DMS 273 (cell line): Measurements from ENCODE around the gene LAMC1.
A peak's percentile ranks its signal among the peaks of the same experiment; 100 is the strongest.

Experiments
- DNase-seq: peaks from one replicate; lab custom pipeline; 2025; ENCODE audit not compliant: unreplicated experiment; lab: John Stamatoyannopoulos, UW

Gene LAMC1

DNA sequence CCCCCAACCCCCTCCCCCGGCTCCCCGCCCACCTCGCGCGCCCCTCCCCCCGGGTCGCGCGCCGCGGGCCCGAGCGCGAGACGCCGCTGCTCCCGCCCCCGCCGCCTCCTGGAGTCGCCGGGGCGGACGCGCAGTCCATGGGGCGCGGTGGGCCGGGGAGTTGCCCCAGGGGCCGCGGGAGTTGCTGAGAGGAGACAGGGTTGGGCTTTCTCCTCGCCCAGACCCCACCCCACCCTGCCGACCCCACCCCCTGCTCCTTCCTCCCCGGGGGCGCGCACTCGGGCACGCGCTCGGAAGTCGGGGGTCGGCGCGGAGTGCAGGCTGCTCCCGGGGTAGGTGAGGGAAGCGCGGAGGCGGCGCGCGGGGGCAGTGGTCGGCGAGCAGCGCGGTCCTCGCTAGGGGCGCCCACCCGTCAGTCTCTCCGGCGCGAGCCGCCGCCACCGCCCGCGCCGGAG lies at the start of gene LAMC1:
TSS of gene LAMC1 (plus strand) at position 275 of the 455 bp plus-strand sequence. CDS start 297 bp downstream, outside the sequence.
- DNase-seq = peak; percentile 95

DNA sequence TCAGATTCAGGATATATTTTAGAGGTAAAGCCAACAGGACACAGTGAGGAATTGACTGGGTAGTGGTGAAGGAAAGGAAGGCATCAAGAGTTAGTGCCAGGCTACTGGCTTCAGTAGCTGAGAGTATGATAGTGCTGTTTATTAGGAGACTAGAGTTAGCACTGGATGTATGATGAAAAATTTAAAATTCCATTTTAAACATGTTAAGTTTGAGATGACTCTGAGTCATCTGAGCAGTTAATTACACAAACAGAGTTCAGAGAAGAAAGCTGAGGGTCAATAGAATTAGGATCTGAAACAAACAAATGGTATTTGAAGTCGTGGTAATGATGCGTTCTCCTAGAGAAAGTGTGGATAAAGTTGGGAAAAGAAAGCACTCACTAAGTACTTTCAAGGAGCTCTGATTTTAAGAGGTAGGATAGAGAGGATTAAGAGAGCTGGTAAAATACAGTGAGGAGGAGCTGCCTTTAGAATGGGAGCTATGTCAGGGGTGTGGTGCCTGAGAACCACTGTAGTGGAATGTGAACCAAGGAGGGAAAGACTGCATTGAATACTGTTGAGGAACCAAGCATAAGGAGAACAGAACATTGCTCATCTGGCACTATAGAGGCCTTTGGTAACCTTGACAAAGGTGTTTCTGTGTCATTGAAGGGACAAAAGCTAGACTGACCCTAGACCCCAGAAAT lies 48.6 kb upstream of the LAMC1 start:
- DNase-seq = no peak

DNA sequence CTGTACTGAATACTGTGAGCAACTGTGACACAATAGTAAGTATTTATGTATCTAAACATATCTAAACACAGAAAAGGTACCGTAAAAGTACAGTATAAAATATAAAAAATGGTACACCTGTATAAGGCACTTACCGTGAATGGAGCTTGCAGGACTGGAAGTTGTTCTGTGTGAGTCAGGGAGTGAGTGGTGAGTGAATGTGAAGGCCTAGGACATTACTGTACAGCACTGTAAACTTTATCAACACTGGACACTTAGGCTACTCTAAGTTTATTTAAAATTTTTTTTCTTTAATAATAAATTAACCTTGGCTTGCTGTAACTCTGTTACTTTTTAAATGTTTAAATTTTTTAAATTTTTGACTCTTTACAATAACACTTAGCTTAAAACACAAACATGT lies 45.7 kb upstream of the LAMC1 start:
- DNase-seq = no peak

DNA sequence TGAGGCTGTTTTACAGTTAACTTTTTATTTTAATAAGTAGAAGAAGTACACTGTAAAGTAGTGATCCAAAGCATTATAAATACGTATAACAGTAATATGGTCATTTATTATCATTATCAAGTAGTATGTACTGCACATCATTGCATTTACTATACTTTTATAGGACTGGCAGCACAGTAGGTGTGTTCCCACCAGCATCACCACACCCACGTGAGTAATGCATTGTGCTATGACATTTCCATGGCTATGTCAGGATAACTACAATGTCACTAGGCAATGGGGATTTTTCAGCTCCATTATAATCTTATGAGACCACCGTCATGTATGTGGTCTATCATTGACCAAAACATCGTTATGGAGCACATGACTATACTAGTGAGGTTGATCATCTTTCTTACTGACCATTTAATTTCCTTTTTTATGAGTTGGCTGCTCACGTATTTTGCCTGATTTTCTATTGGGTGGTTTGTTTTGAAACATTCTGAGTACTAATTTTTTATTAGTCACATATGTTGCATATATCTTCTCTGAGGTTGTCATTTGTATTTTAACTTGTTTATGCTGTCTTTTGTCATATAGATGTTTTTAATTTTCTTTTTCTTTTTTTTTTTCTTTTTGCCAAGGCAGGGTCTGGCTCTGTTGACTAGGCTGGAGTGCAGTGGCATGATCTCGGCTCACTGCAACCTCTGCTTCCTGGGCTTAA lies 44.9 kb upstream of the LAMC1 start:
- DNase-seq = no peak

DNA sequence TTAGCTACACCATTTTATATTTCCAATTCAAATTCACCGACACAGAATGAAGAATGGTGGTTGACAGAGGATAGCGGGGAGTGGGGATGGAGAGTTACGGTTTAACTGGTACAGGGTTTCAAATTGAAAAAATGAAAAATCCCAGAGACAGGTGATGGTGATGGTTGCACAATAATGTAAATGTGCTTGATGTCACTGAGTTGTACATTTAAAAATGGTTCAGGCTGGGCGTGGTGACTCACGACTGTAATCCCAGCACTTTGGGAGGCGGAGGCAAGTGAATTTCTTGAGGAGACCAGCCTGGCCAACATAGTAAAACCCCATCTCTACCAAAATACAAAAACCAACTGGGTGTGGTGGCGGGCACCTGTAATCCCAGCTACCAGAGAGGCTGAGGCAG lies 39.1 kb upstream of the LAMC1 start:
- no peak for DNase-seq

DNA sequence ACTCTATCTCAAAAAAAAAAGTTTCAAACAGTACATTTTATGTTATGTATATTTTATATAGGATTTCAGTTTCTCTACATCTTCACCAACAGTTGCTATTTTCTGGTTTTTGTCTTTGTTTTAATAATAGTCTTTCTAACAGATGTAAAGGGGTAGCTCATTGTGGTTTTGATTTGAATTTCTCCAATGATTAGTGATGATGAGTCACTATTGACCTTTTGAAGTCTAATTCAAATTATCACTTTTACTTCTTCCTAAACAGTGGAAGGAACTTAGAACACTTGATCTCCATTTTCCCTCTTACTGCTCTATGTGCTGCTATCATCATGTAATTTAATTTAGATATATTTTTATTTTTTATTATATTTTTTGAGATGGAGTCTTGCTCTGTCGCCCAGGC lies 38.6 kb upstream of the LAMC1 start:
- DNase-seq = no peak

DNA sequence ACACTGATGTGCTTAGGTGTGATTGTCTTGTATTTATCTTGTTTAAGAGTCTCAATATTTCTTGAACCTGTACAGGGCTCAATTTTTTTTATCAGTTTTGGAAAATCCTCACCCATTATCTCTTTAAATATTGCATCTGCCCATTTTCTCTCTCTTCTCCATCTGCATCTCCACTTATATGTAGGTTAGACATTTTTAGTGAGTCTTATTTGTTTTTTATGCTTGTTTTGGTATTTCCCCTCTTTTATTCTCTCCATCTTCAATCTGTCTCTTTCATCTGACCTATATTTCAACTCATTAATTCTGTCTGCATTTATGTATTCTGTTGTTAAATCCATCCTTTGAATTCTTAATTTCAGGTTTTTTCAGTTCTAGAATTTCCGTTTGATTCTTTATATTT lies 37.3 kb upstream of the LAMC1 start:
- no peak for DNase-seq

DNA sequence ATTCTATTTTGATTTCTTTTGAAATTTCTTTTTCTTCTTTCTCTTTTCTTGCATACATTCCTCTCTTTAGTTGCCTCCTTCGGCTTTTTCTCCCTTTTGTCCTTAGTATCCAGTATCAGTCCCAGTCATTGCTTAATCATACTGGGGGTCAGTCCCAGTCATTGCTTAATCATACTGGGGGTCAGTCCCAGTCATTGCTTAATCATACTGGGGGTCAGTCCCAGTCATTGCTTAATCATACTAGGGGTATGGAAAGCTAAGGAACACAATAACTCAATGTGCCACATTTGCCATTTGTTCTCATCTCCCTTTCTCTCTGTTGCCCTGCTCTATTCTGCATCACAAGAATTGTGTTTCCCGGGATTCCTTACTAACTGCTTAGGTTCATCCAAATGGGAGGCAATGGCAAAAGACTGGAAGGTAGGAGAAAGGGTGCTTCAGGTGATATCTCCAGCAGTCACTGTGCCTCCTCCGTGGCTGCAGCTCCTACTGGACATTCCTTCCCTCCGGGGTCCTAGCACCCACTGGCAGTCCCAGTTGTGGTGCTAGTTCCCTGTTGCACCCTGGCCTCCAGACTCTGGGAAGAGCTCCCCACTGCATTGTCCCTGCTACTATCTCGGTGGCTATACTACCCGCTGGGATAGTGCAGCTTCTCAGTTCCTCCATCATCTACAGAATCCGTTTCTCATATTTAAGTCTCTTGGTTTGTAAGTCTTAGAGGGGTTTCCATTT lies 32.6 kb upstream of the LAMC1 start:
- DNase-seq = no peak

DNA sequence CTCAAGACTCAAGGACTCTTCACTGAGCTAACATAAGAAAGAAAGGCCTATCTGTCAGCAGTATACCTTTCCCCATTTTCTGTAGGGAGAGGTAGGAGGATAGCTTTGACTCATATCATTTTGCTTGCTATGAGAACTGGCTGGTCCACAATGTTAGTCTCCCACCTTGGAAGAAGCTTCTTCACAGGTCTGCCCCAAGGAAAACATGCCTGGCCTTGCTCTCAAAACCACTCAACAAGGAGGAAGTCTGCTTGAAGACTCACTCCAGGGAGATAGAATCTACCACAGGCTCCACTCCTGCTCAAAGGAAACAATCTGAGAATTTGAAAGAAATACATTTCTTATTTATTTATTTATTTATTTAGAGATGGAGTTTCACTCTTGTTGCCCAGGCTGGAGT lies 29.5 kb upstream of the LAMC1 start:
- DNase-seq = no peak

DNA sequence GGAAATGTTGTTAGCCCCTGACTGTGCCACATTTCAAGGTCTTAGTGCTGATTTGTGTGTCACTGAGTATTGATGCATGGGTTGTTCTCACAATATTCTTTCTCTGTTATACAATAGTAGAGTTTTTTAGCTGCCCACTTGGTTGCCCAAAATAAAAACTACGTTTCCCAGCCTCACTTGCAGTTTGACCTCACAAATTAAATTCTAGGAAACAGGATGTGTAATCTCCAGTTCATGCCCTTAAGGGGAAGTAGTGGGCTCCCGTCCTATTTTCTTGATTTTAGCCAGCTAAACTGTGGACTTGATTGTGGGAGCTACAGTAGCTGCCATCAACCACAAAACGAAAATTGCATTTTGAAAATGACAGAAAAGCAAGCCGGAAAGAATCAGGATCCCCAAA lies 27.3 kb upstream of the LAMC1 start:
- DNase-seq = peak; percentile 11

DNA sequence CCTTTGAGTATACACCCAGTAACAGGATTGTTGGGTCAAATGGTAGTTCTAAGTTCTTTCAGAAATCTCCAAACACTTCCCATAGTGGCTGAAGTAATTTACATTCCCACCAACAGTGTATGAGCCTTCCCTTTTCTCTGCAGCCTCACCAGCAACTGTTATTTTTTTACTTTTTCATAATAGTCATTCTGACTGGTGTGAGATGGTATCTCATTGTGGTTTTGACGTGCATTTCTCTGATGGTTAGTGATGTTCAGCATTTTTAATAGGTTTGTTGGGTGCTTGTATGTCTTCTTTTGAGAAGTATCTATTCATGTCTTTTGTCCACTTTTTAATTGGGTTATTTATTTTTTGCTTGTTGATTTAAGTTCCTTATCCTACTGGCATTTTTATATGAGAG lies 26.4 kb upstream of the LAMC1 start:
- no peak for DNase-seq

DNA sequence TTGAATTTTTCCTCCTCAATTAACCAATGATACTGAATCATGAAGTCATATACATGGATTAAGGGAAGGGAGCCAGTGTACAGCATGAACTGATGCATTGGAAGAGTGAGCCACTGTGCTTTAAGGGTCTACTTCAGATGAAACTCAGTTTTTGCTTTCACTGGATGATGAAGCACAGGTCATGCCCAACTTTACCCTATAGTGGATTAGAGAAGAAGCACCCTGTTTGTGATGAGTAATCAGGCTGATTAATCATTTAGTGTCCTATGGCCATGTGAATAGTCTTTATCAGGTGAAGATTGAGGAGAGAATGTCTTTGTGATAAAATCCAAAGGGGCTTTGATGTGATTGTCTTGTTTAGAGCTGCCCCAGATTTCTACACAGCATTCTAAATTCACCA lies 24.7 kb upstream of the LAMC1 start:
- no peak for DNase-seq

DNA sequence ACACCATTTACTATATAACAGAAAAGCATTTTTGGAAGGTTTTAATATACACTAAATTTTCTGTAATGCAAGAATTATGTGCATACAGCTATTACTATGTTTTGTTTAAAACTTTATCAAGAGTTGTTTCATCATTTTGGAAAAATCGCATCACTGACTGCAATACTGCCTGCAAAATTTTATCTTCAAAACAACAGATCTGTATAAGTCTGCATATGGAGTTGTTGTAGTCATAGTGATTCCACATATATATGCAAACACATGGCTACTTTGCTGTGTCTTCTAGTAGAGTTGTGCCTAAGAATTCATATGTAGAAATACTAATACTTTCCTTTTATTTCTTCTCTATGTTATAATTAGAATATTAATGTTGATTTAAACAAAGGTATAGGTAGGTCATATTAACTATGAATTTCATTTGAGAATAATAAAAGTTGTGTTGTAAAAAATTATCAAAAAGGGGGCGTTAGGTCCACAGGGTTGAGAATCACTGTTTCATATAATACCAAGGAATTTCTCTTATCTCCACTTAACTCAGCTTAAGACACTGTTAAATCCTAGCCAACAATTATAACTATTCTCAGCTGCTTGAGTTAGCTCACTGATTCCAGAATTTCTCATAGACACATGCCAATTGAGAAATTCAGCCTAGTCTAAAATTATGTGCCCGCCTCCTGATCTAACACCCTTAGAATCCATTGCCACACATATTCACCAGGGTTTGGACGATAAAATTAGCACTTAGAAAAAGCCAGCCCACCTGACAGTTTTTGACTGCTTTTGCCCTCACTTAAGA lies 22.9 kb upstream of the LAMC1 start:
- DNase-seq = no peak

DNA sequence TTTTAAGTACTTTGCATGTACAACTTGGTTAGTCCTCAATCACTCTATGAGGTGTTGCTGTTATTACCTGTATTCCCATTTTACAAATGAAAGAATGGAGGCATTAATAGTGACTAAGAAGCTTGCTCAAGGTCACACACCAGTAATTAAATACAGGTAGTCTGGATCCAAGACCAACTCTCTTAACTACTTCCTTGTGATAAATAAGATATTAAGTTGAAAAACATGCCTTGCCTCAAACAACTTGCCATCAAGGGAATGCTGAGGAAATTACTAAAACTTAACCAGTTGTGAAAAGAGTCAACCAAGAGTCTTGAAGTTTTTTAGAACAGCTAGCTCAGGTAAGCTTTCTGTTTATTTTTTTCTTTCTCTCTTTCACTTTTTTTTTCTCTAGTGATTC lies 21.0 kb upstream of the LAMC1 start:
- DNase-seq = no peak

DNA sequence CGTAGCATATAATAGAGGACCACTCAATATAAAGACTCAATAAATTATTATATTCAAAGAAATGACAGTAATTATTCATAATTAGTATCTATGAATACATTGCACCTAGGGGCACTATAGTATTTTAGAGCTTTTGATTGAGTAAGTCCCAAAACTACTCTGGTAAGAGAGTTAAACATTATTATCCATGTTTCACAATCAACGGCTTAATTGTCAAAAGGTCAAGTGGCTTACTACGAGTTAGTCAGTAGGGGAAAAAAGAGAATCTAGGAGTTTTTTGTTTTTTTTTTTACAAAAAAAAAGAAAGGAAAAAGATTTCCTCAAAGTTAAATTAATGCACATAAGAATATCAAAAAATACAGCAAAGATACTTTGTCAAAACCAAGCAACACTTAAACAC lies 20.4 kb upstream of the LAMC1 start:
- DNase-seq = no peak

DNA sequence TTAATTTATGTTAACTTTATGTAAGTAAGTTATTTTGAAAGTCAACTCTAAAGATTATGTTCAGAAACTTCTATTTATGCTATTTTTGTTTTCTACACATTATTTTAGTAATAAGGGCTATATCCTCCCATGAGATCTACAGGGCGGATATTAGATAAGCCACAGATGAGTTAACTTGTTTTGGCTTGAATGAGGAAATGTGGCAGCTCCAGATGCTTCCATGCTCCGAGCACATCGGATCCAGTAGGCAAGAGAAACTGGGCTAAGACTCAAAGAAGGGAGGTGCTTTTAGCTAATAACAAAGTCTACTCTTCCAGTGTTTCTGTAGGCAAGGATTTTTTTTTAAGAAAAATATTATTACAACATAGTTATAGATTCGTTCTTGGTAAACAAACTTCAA lies 20.0 kb upstream of the LAMC1 start:
- DNase-seq = peak; percentile 40

DNA sequence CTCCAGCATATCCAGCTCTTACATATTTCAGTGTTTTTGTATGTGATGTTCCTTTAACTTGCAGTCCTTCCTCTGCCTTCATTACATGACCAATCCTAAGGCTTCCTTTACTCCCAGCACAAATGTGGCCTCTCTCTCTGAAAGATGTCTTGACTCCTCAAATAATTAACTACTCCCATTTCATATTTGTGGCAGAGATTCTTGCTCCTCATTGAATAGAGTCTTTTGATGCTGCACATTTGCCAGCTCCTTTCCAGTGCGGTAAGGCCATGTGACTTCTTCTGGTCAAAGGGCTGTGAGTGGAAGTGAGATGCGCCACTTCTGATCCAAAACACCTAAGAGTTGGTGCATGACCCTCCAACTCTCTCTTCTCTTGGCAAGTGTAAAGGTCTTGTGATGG lies 19.1 kb upstream of the LAMC1 start:
- no peak for DNase-seq

DNA sequence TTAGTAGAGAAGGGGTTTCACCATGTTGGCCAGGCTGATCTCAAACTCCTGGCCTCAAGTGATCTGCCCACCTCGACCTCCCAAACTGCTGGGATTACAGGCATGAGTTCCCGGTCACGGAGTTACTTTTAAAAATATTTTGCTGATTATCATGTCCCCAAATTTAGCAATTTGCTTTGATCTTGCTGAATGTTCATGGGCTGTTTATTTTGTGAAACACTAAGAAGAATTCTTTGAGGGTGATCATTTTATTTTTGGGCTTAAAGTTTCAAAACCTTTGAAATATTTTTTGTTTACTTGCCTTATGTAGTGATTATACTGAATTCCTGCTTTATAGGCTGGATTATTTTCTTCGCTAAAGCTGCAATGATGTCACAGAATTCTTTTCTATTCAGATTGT lies 11.4 kb upstream of the LAMC1 start:
- no peak for DNase-seq

DNA sequence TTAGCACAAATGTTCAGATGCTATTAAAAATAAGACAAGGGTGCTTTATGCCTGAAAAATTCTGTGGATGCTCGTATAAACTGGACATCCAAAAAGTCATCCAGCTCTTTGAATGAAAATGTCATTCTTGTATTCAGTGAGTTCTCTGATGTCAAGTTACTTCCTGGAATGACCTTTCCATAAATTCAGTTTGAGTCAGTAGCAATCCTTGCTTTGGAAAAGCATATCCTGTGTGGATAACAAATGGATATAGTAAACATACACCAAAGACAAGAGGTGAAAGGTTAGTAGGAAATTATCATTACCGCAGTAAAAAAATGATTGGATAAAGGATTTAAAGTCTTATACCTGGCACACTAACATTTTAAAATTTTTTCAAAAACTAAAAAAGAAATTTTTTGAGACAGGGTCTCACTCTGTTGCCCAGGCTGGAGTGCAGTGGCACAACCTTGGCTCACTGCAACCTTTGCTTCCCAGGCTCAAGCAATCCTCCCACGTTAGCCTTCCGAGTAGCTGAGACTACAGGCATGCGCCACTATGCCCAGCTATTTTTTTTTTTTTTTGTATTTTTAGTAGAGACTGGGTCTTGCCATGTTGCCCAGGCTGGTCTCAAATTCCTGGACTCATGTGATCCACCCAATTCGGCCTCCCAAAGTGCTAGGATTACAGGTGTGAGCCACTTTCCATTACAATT lies 10.8 kb upstream of the LAMC1 start:
- no peak for DNase-seq

DNA sequence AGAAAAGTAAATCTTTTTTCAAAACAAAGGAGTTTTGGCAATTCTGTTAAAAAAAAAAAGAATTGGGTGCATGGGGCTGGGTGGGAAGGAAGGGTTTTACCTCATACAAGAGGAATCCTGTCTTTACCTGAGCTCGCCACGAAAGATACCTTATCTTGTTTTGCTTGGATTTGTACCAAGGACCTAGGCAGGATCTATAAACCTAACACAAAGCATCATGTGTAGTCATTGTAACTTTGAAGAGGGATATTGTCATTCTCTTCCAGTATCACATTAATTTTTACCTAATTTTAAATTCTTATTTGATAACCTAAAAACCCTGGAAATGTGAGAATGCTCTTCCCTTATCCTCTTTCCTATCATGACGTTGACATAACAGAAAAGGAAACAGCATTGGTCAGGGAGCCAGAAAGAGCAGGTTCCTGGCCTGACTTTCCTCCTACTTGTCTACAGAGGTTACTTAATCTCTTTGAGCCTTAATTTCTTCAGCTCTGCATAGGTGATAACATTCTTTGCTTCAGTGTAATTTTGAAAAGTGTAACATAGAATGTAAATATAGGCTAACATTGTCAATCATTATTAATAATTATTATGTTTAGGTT lies 4.0 kb upstream of the LAMC1 start:
- DNase-seq = no peak
